CD14-positive monocyte (primary cell): Measurements from ENCODE around the gene USP15. TPM values are rescaled to one million over a fixed set of nuclear protein-coding genes. Genes with fewer than 3 reads are reported as not detected.

Source experiments
- DNase-seq, 3 donors: peaks; one replicate each; pipeline ENCODE4 v3.0.0-alpha.2; 2011 to 2022
- H2AFZ ChIP-seq: 2 replicates; pipeline ENCODE4 v1.6.0; 2012; ENCODE audit warnings: mild to moderate bottlenecking, low read depth, low read length, inconsistent platforms; ENCODE audit not compliant: insufficient read depth, poor library complexity, severe bottlenecking
- H3K27ac ChIP-seq, 2 donors: 1 replicate in 1 of 2; 2 replicates in 1 of 2; pipeline ENCODE4 v1.5.1; 2012 to 2013; ENCODE audit warnings: low read length in 2 of 2, control low read depth in 1 of 2, inconsistent platforms in 1 of 2, low read depth in 1 of 2, mild to moderate bottlenecking in 1 of 2
- H3K27me3 ChIP-seq, 2 donors: one replicate each; pipeline versions ENCODE4 v1.6.0 to v1.6.1; 2011 to 2013; ENCODE audit warnings: low read length in 2 of 2; ENCODE audit not compliant: control insufficient read depth in 2 of 2, insufficient read depth in 2 of 2
- H3K36me3 ChIP-seq, 2 donors: replicated peaks in 1 of 2; 1 replicate in 1 of 2; 2 replicates in 1 of 2; pipeline versions ENCODE4 v1.5.1 to v1.6.1; 2012 to 2013; ENCODE audit warnings: low read length in 2 of 2, control low read depth in 1 of 2, inconsistent platforms in 1 of 2, mild to moderate bottlenecking in 1 of 2; ENCODE audit not compliant: insufficient read depth in 2 of 2, control insufficient read depth in 1 of 2
- H3K4me1 ChIP-seq, 2 donors: 1 replicate in 1 of 2; 2 replicates in 1 of 2; pipeline versions ENCODE4 v1.5.1 to v1.6.1; 2012 to 2013; ENCODE audit warnings: low read length in 2 of 2, control low read depth in 1 of 2, inconsistent platforms in 1 of 2, mild to moderate bottlenecking in 1 of 2, moderate library complexity in 1 of 2; ENCODE audit not compliant: insufficient read depth in 2 of 2, control insufficient read depth in 1 of 2
- H3K4me2 ChIP-seq: replicated peaks from 2 replicates; pipeline ENCODE3; 2012; ENCODE audit warnings: low read length, moderate library complexity, mild to moderate bottlenecking; ENCODE audit not compliant: poor library complexity, severe bottlenecking; ENCODE audit errors: extremely low read depth
- H3K4me3 ChIP-seq, 3 experiments: fragments of 200-600 bp in 1 of 3; sonication (generic) in 1 of 3; replicated peaks in 1 of 3; 1 replicate in 2 of 3; 2 replicates in 1 of 3; pipeline ENCODE4 v1.5.1; 2011 to 2013; ENCODE audit warnings: low read length in 3 of 3, mild to moderate bottlenecking in 3 of 3, control low read depth in 2 of 3, low read depth in 2 of 3, inconsistent platforms in 1 of 3, moderate library complexity in 1 of 3
- H3K79me2 ChIP-seq: 2 replicates; pipeline ENCODE4 v1.6.0; 2012; ENCODE audit warnings: mild to moderate bottlenecking, control low read depth, inconsistent platforms, low read length, moderate library complexity; ENCODE audit not compliant: insufficient read depth
- H3K9ac ChIP-seq: 2 replicates; pipeline ENCODE4 v1.6.0; 2017; ENCODE audit warnings: low read length, mild to moderate bottlenecking; ENCODE audit not compliant: insufficient read depth, poor library complexity, severe bottlenecking
- H3K9me3 ChIP-seq, 2 donors: replicated peaks in 1 of 2; 1 replicate in 1 of 2; 2 replicates in 1 of 2; pipeline versions ENCODE4 v1.5.1 to v1.6.1; 2012 to 2013; ENCODE audit warnings: low read length in 2 of 2, control low read depth in 1 of 2; ENCODE audit not compliant: control insufficient read depth in 1 of 2, insufficient read depth in 1 of 2
- H4K20me1 ChIP-seq: 2 replicates; pipeline ENCODE4 v1.6.0; 2012; ENCODE audit warnings: mild to moderate bottlenecking, low read length, control low read depth, moderate library complexity; ENCODE audit not compliant: insufficient read depth
- H3K27ac Mint-ChIP-seq, 7 donors: one replicate each; pipeline ENCODE4 v1.8.0; 2020; ENCODE audit warnings: mild to moderate bottlenecking in 7 of 7, mixed read lengths in 7 of 7, moderate library complexity in 6 of 7, inconsistent platforms in 2 of 7
- H3K27me3 Mint-ChIP-seq, 3 donors: one replicate each; pipeline ENCODE4 v1.8.0; 2021 to 2022; ENCODE audit warnings: low read depth in 3 of 3, mild to moderate bottlenecking in 3 of 3, mixed read lengths in 3 of 3, moderate library complexity in 3 of 3, inconsistent platforms in 1 of 3
- H3K36me3 Mint-ChIP-seq, 2 donors: one replicate each; pipeline ENCODE4 v1.8.0; 2020; ENCODE audit warnings: mixed read lengths in 2 of 2, inconsistent platforms in 1 of 2, mild to moderate bottlenecking in 1 of 2
- H3K4me1 Mint-ChIP-seq: one replicate; pipeline ENCODE4 v1.8.0; 2020; ENCODE audit warnings: mild to moderate bottlenecking, mixed read lengths
- H3K4me3 Mint-ChIP-seq, 2 donors: one replicate each; pipeline ENCODE4 v1.8.0; 2020; ENCODE audit warnings: mild to moderate bottlenecking in 2 of 2, mixed read lengths in 2 of 2, moderate library complexity in 1 of 2
- H3K9me3 Mint-ChIP-seq, 7 donors: one replicate each; pipeline ENCODE4 v1.8.0; 2020 to 2022; ENCODE audit warnings: mixed read lengths in 7 of 7, mild to moderate bottlenecking in 6 of 7, moderate library complexity in 6 of 7, inconsistent platforms in 2 of 7
- WGBS: methylation state at CpG from one replicate; pipeline ENCODE4 v1.1.5; 2013; ENCODE audit warnings: missing lambda C conversion rate; ENCODE audit not compliant: insufficient coverage; 5-methylcytosine and 5-hydroxymethylcytosine counted together
- intact Hi-C, 2 donors: fragments of 100-400 bp; cut with micrococcal nuclease; formaldehyde crosslinking; loops; one replicate each; pipeline versions ENCODE4 v1.15.0 to v1.15.1; 2023
- polyA plus RNA-seq, 3 donors: library from polyadenylated mRNA; depleted of rRNA in 1 of 3; unstranded in 2 of 3; stranded (reverse) in 1 of 3; fragments of 300-500 nt in 2 of 3; fragments of >200 nt in 1 of 3; fragmentation: Illumina TruSeq in 2 of 3; gene quantifications; 1 replicate in 2 of 3; 2 replicates in 1 of 3; pipeline ENCODE4 v1.2.3, GENCODE V29; 2012 to 2021
- TF ChIP-seq, protein P1 (sequence below): fragments of 200-600 bp; IDR thresholded peaks from one replicate; pipeline ENCODE4 v1.8.0; 2022; ENCODE audit warnings: antibody characterized with exemption, mild to moderate bottlenecking

USP15 gene
- polyA plus RNA-seq, 3 donors = 146 to 449 (median 180) TPM

DNA sequence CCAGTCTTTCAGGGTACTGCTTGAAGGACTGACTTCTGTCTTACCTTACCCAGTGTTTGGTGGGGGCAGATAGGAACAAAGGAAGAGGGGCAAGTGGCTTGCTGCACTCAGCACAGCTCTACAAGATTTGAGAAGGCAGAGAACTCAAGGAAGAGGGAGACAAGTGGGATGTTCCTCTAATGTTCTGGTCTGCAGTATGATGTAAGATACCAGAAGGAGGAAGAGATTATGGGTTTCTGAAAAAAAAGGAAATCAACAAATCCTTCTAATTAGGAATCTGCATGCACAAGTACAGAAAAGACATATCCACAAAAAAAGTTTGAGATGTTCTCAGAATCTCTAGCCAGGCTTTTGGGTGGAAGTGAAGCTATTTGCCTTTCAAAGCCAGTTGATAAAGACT, 37.1 kb downstream of the USP15 start:
- H3K4me3 Mint-ChIP-seq = no peak overlapping the region
- Histone ChIP-seq H3K4me1 (peaks cover 29 to 32% of the 10 kb centered on the region in 2 donors), H3K9me3 (no peaks in the 10 kb centered on the region), H3K27ac (peak overlapping the region; percentile 51 to 69), H3K36me3 (peaks cover 26 to 56% of the 10 kb centered on the region in 2 donors), H3K9ac (no peak overlapping the region), H2AFZ (no peak overlapping the region), H3K27me3 (no peaks in the 10 kb centered on the region), H3K79me2 (peaks cover 100% of the 10 kb centered on the region), H3K4me3 (peak overlapping the region in 1 of 3 experiments; percentile 3), H4K20me1 (peaks cover 100% of the 10 kb centered on the region), H3K4me2 (peak overlapping the region; percentile 32)
- H3K27me3 Mint-ChIP-seq = no peaks in the 10 kb centered on the region
- intact Hi-C loops = loop anchor here in 1 of 2 donors (5.0 kb wide), 1 partner anchor 35 kb away; the partner anchor contains the start of gene USP15
- DNase-seq = peak; percentile 30 to 38 (median 38)
- H3K4me1 Mint-ChIP-seq = peaks cover 59% of the 10 kb centered on the region
- peaks cover 0 to 2% (median 0%) of the 10 kb centered on the region in 7 donors for H3K9me3 Mint-ChIP-seq
- TF ChIP-seq, protein P1, sequence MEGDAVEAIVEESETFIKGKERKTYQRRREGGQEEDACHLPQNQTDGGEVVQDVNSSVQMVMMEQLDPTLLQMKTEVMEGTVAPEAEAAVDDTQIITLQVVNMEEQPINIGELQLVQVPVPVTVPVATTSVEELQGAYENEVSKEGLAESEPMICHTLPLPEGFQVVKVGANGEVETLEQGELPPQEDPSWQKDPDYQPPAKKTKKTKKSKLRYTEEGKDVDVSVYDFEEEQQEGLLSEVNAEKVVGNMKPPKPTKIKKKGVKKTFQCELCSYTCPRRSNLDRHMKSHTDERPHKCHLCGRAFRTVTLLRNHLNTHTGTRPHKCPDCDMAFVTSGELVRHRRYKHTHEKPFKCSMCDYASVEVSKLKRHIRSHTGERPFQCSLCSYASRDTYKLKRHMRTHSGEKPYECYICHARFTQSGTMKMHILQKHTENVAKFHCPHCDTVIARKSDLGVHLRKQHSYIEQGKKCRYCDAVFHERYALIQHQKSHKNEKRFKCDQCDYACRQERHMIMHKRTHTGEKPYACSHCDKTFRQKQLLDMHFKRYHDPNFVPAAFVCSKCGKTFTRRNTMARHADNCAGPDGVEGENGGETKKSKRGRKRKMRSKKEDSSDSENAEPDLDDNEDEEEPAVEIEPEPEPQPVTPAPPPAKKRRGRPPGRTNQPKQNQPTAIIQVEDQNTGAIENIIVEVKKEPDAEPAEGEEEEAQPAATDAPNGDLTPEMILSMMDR = no peak
- H3K36me3 Mint-ChIP-seq = peaks cover 35 to 53% of the 10 kb centered on the region in 2 donors
- peak overlapping the region; percentile 71 to 89 (median 79) for H3K27ac Mint-ChIP-seq

- no peak overlapping the region for H3K4me3 Mint-ChIP-seq
- no CpG with 5 or more reads among the region's 3 CpGs for WGBS
Measured at GRCh38 chr12:62299617-62300016, 39.4 kb downstream of the USP15 start.

More at GRCh38 chr12:62299617-62300016, 39.4 kb downstream of the USP15 start:
- Histone ChIP-seq H2AFZ (no peak overlapping the region), H3K36me3 (peaks cover 45 to 72% of the 10 kb centered on the region in 2 donors), H3K27ac (peak overlapping the region in 1 of 2 donors; percentile 48), H4K20me1 (peaks cover 100% of the 10 kb centered on the region), H3K4me2 (no peak overlapping the region), H3K4me1 (peaks cover 19 to 25% of the 10 kb centered on the region in 2 donors), H3K4me3 (no peak overlapping the region), H3K9ac (no peak overlapping the region), H3K79me2 (peaks cover 100% of the 10 kb centered on the region), H3K27me3 (no peaks in the 10 kb centered on the region), H3K9me3 (no peaks in the 10 kb centered on the region)
- peaks cover 49% of the 10 kb centered on the region for H3K4me1 Mint-ChIP-seq
- H3K9me3 Mint-ChIP-seq = peaks cover 0 to 2% (median 0%) of the 10 kb centered on the region in 7 donors
- H3K27me3 Mint-ChIP-seq = no peaks in the 10 kb centered on the region
- TF ChIP-seq, protein P1 = no peak
- H3K36me3 Mint-ChIP-seq = peaks cover 53 to 73% of the 10 kb centered on the region in 2 donors
- peak overlapping the region in 4 of 7 donors; percentile 4 to 51 (median 42) for H3K27ac Mint-ChIP-seq
- intact Hi-C loops = loop anchor here in 1 of 2 donors (5.0 kb wide), 1 partner anchor 37 kb away; the partner anchor contains the start of gene USP15
- no peak for DNase-seq
